ENCODE data around the gene SPEF2.

DNA sequence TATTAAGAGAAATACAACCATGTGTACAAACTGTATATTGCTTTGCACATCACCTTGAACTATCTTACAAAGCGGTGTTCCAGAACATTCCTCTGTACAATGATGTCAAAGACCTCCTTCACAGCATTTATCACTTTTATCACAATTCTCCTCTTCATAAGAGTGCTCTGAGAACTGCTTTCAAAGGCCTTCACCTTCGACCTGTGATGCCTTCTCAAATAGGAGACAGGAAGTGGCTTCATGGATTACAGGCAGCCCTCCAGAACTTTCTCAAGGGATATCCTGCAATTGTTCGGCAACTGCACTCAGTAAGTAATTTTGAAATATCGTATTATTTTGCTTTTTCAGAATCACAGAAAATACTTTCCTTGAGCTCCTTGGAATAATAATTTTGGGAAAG lies 171.1 kb downstream of the SPEF2 start:
- TF ChIP-seq, protein P1, sequence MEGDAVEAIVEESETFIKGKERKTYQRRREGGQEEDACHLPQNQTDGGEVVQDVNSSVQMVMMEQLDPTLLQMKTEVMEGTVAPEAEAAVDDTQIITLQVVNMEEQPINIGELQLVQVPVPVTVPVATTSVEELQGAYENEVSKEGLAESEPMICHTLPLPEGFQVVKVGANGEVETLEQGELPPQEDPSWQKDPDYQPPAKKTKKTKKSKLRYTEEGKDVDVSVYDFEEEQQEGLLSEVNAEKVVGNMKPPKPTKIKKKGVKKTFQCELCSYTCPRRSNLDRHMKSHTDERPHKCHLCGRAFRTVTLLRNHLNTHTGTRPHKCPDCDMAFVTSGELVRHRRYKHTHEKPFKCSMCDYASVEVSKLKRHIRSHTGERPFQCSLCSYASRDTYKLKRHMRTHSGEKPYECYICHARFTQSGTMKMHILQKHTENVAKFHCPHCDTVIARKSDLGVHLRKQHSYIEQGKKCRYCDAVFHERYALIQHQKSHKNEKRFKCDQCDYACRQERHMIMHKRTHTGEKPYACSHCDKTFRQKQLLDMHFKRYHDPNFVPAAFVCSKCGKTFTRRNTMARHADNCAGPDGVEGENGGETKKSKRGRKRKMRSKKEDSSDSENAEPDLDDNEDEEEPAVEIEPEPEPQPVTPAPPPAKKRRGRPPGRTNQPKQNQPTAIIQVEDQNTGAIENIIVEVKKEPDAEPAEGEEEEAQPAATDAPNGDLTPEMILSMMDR (conservative IDR thresholded peaks at IDR 0.05; ENCODE audit: low read length): no peak
- no peak for TF ChIP-seq EZH2phosphoT487 (IDR thresholded peaks at IDR 0.05; ENCODE audit: borderline replicate concordance, low read depth, low read length)
